ENCODE results near the gene DNASE1. TPM values are rescaled to one million over a fixed set of nuclear protein-coding genes. Genes with fewer than 3 reads are reported as not detected.

Gene DNASE1
- total RNA-seq, 4 donors from 2014 or later = 18.1 to 33.2 (median 25.0) TPM

DNA sequence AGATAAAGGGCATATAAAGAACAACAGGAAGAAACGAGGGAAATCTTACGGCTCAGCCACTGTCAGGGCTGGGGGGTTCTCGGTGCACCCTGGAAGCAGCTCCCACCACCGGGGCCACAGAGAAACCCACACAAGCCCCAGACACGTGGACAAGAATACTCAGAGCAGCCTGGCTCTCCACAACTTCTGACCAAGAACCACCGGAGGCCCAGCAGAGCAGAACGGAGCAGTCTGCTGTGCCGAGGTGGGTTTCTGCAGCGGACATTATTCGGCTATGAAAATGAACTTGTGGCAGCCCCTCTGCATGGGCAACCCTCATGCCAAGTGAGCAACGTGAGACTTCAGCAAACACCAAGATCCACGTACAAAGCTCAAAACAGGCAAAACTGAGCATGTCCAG, 6.8 kb downstream of the DNASE1 start:
- 87 to 91% methylated on average over 12 of the region's 12 CpGs for WGBS, 2 donors
- no peak overlapping the region for H3K4me3 ChIP-seq (replicated peaks in 1 of 3)
- no peak for DNase-seq
- no peaks in the 10 kb centered on the region for H3K9me3 ChIP-seq
- H3K4me1 ChIP-seq = no peaks in the 10 kb centered on the region
- no peak for TF ChIP-seq POLR2A (IDR thresholded peaks at IDR 0.05)
- TF ChIP-seq, protein P1, sequence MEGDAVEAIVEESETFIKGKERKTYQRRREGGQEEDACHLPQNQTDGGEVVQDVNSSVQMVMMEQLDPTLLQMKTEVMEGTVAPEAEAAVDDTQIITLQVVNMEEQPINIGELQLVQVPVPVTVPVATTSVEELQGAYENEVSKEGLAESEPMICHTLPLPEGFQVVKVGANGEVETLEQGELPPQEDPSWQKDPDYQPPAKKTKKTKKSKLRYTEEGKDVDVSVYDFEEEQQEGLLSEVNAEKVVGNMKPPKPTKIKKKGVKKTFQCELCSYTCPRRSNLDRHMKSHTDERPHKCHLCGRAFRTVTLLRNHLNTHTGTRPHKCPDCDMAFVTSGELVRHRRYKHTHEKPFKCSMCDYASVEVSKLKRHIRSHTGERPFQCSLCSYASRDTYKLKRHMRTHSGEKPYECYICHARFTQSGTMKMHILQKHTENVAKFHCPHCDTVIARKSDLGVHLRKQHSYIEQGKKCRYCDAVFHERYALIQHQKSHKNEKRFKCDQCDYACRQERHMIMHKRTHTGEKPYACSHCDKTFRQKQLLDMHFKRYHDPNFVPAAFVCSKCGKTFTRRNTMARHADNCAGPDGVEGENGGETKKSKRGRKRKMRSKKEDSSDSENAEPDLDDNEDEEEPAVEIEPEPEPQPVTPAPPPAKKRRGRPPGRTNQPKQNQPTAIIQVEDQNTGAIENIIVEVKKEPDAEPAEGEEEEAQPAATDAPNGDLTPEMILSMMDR (IDR thresholded peaks at IDR 0.05) = no peak
- intact Hi-C loops (cut with DNase I) = no loop called here
- no peak overlapping the region for H3K27ac ChIP-seq
- H3K36me3 ChIP-seq = peaks cover 60 to 65% of the 10 kb centered on the region in 2 donors
- no peaks in the 10 kb centered on the region for H3K27me3 ChIP-seq

DNA sequence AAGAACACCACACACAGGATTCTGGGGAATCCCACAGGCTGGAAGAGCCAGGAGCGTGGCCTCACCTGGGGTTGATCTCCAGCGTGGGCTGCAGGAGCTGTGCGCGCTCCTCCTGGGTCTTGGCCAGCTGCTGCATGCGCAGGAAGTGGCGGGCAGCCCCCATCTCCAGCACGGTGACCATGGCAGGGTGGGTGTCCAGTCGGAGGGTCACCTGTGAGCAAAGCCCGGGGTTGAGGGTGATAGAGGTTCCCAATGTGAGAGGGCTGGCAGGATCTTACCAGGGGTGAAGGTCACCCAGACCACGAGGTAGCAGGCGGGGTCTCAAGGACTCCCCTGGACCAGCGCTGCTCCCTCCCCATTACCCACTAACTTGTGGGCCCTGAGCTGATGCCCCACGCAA, 7.4 kb downstream of the DNASE1 start:
- no peak for DNase-seq
- TF ChIP-seq, protein P1 (IDR thresholded peaks at IDR 0.05) = no peak
- no peak for TF ChIP-seq POLR2A (IDR thresholded peaks at IDR 0.05)
- Histone ChIP-seq H3K27me3 (no peaks in the 10 kb centered on the region), H3K36me3 (peaks cover 54 to 60% of the 10 kb centered on the region in 2 donors), H3K4me1 (no peaks in the 10 kb centered on the region), H3K9me3 (no peaks in the 10 kb centered on the region), H3K4me3 (replicated peaks in 1 of 3) (no peak overlapping the region), H3K27ac (no peak overlapping the region)
- intact Hi-C loops (cut with DNase I) = no loop called here
- WGBS, 2 donors = 94% methylated on average over 8 of the region's 13 CpGs; no CpG with 5 or more reads in 1 of the 2 donors

DNA sequence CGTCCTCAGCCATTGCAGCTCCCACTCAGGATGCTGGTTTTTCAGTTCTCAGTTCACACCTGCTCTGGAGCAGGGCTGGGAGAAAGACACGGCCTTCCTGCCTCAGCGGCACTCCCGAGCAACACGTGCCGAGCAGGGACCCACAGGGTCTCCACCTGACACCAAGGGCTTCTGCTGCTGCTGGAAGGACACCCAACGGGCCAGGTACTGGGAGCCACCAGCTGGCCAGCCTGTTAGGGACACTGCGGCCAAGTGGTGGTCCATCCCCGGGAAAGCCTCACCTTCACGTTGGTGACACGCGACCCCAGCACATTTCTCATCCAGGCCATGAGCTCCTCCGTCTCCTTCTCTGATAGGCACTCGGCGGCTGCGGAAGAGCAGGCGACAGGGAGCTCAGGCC, 8.1 kb downstream of the DNASE1 start:
- no peak for DNase-seq
- Histone ChIP-seq H3K4me1 (no peaks in the 10 kb centered on the region), H3K9me3 (no peaks in the 10 kb centered on the region), H3K27me3 (no peaks in the 10 kb centered on the region), H3K36me3 (peaks cover 48 to 53% of the 10 kb centered on the region in 2 donors), H3K4me3 (replicated peaks in 1 of 3) (no peak overlapping the region), H3K27ac (no peak overlapping the region)
- TF ChIP-seq, protein P1 (IDR thresholded peaks at IDR 0.05) = no peak
- TF ChIP-seq POLR2A (IDR thresholded peaks at IDR 0.05) = no peak
- WGBS, 2 donors = 93 to 96% methylated on average over 11 to 12 of the region's 17 CpGs
- intact Hi-C loops (cut with DNase I) = no loop called here

DNA sequence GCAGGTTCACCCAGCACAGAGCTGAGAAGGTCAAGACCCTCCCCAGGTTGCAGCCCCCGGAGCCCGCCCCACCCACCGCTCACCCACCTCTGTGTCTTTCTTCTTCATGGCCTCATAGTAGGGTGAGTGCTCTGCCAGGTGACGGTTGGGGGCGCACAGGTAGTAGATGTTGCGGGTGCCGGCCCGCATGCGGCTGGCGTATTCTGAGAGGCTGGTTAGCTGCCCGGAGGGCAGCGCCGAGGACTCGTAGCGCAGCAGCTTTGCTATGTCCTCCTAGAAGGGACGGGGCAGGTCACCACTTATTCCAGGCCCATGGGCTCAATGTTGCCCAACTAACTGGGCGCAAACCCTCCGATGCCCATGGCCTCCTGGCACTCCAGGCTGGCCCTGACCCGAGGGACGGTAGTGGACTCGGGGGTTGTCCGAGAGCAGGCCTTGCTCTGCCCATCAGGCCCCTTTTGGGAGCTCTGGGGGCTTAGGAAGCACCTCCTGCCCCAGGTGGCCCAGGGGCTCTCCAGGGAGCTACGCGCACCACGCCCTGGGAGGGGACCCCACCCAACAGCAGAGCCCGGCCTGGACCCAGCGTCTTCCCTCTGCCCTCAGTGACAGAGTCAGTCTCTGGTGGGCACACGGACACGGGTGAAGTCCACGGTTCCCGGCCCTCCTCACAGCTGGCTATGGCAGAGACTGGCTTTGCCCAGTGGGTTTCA, 9.9 kb downstream of the DNASE1 start:
- 95% methylated on average over 16 to 29 of the region's 31 CpGs for WGBS, 2 donors
- no peaks in the 10 kb centered on the region for H3K27me3 ChIP-seq
- no peaks in the 10 kb centered on the region for H3K4me1 ChIP-seq
- H3K4me3 ChIP-seq (replicated peaks in 1 of 3) = no peak overlapping the region
- no peaks in the 10 kb centered on the region for H3K9me3 ChIP-seq
- no peak for DNase-seq
- no peak overlapping the region for H3K27ac ChIP-seq
- no peak for TF ChIP-seq POLR2A (IDR thresholded peaks at IDR 0.05)
- TF ChIP-seq, protein P1 (IDR thresholded peaks at IDR 0.05) = no peak
- peaks cover 37 to 38% of the 10 kb centered on the region in 2 donors for H3K36me3 ChIP-seq
- intact Hi-C loops (cut with DNase I) = no loop called here

DNA sequence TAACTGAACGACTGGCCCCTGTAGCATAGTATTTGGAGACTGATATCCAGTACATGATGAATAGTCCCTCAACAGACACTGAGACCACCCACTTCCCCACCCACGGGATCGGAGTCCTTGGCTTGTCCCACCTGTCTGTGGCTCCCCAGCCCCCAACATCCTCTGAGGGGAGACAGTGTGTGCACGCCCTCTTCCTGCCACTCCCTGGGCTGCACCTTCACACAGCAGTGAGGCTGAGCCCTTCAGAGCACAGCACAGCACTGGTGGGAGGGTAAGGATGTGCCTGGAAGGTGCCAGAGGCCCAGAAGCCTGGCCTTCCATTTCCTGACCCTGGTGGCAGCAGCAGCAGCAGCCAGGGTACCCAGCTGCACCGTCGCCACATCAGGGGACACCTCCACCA, 11.0 kb downstream of the DNASE1 start:
- TF ChIP-seq, protein P1 (IDR thresholded peaks at IDR 0.05) = no peak
- no peak for TF ChIP-seq POLR2A (IDR thresholded peaks at IDR 0.05)
- peaks cover 37 to 40% of the 10 kb centered on the region in 2 donors for H3K36me3 ChIP-seq

More for the DNA sequence above, 11.0 kb downstream of the DNASE1 start:
- DNase-seq = no peak
- Histone ChIP-seq H3K4me1 (no peaks in the 10 kb centered on the region), H3K4me3 (replicated peaks in 1 of 3) (no peak overlapping the region), H3K27ac (no peak overlapping the region), H3K9me3 (no peaks in the 10 kb centered on the region), H3K27me3 (no peaks in the 10 kb centered on the region)
- intact Hi-C loops (cut with DNase I) = no loop called here
- WGBS, 2 donors = 79 to 84% methylated on average over 6 of the region's 6 CpGs
